ENCODE measurements around the gene CKB.
A peak's percentile ranks its signal among the peaks of the same experiment; 100 is the strongest.

Gene CKB

GRCh38 chr14:103562179-103562428 lies 39.5 kb upstream of the CKB start:
- no peak for DNase-seq (ENCODE audit: low read depth)
- no peak for TF ChIP-seq CTCF (IDR thresholded peaks at IDR 0.05; ENCODE audit: low read depth, low read length, missing control alignments)
- in situ Hi-C loops (cut with HindIII; ENCODE audit: low sequenced_read_pairs) = no loop called here
- H3K4me3 ChIP-seq (ENCODE audit: low read depth, low read length) = peak overlapping the region; percentile 95

- peak; percentile 2 for TF ChIP-seq CTCF (IDR thresholded peaks at IDR 0.05; ENCODE audit: low read depth, low read length, missing control alignments)
- H3K4me3 ChIP-seq (ENCODE audit: low read depth, low read length) = peak overlapping the region; percentile 95
- DNase-seq (ENCODE audit: low read depth) = peak; percentile 32
- in situ Hi-C loops (cut with HindIII; ENCODE audit: low sequenced_read_pairs) = no loop called here
These were observed 39.0 kb upstream of the CKB start for GRCh38 chr14:103561381-103562178.

GRCh38 chr14:103560691-103561090 lies 38.1 kb upstream of the CKB start:
- no peak overlapping the region for H3K4me3 ChIP-seq (ENCODE audit: low read depth, low read length)
- no peak for DNase-seq (ENCODE audit: low read depth)
- TF ChIP-seq CTCF (IDR thresholded peaks at IDR 0.05; ENCODE audit: low read depth, low read length, missing control alignments) = no peak
- in situ Hi-C loops (cut with HindIII; ENCODE audit: low sequenced_read_pairs) = no loop called here

GRCh38 chr14:103559766-103560165 lies 37.1 kb upstream of the CKB start:
- no peak for TF ChIP-seq CTCF (IDR thresholded peaks at IDR 0.05; ENCODE audit: low read depth, low read length, missing control alignments)
- in situ Hi-C loops (cut with HindIII; ENCODE audit: low sequenced_read_pairs) = no loop called here
- no peak for DNase-seq (ENCODE audit: low read depth)
- no peak overlapping the region for H3K4me3 ChIP-seq (ENCODE audit: low read depth, low read length)

GRCh38 chr14:103558071-103558882 lies 35.6 kb upstream of the CKB start:
- TF ChIP-seq CTCF (IDR thresholded peaks at IDR 0.05; ENCODE audit: low read depth, low read length, missing control alignments) = no peak
- DNase-seq (ENCODE audit: low read depth) = peak; percentile 22
- in situ Hi-C loops (cut with HindIII; ENCODE audit: low sequenced_read_pairs) = no loop called here
- no peak overlapping the region for H3K4me3 ChIP-seq (ENCODE audit: low read depth, low read length)

- no peak for DNase-seq (ENCODE audit: low read depth)
- TF ChIP-seq CTCF (IDR thresholded peaks at IDR 0.05; ENCODE audit: low read depth, low read length, missing control alignments) = no peak
- no peak overlapping the region for H3K4me3 ChIP-seq (ENCODE audit: low read depth, low read length)
- in situ Hi-C loops (cut with HindIII; ENCODE audit: low sequenced_read_pairs) = no loop called here
These were observed 34.5 kb upstream of the CKB start for GRCh38 chr14:103556946-103557758.
